ENCODE results near the gene YTHDC1.
A peak's percentile ranks its signal among the peaks of the same experiment; 100 is the strongest.

Gene YTHDC1

DNA sequence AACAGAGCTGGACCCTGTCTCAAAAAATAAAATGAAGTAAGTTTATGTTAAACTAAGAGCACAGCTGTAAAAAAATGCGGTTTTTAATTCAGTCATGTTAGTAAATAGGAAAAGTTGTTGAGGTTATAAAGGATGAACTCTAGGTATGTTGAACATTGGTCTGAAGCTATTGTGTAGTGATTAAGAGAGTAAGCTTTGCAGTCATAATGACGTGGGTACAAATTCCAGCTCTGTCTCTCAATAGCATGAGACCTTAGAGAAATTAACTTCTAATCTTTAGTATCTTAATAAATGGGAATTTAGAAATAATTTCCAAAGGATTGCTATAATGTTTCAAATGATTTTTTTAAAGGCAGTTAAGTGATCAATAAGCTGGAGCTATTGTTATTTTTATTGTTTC lies 2.9 kb upstream of the YTHDC1 start:
- no peak for DNase-seq
- Histone ChIP-seq H3K27ac (ENCODE audit: low read length) (no peak overlapping the region), H3F3A (ENCODE audit: insufficient read depth, low read length) (no peaks in the 10 kb centered on the region), H3K27me3 (replicated peaks; ENCODE audit: insufficient read depth, low read length) (no peaks in the 10 kb centered on the region), H4K20me1 (ENCODE audit: insufficient read depth, low read length) (peaks cover 6% of the 10 kb centered on the region; the same call in 1 of the 2 replicates), H2AFZ (ENCODE audit: low read length) (no peak overlapping the region), H3K9me3 (replicated peaks; ENCODE audit: insufficient read depth, low read length) (no peaks in the 10 kb centered on the region), H3K79me2 (ENCODE audit: low read length) (peaks cover 21% of the 10 kb centered on the region), H3K9me2 (replicated peaks; ENCODE audit: insufficient read depth, low read length) (no peaks in the 10 kb centered on the region), H3K4me3 (ENCODE audit: low read length) (no peak overlapping the region), H3K4me2 (ENCODE audit: low read depth, low read length) (no peak overlapping the region), H3K9ac (ENCODE audit: low read length) (no peak overlapping the region), H3K4me1 (ENCODE audit: low read length) (peaks cover 5% of the 10 kb centered on the region), H3K36me3 (replicated peaks; ENCODE audit: insufficient read depth, low read length) (no peaks in the 10 kb centered on the region)
- TF ChIP-seq EZH2phosphoT487 (IDR thresholded peaks at IDR 0.05; ENCODE audit: low read length) (no peak), EZH2 (optimal IDR thresholded peaks at IDR 0.05; ENCODE audit: low read depth, low read length) (no peak)
- TF ChIP-seq, protein P1, sequence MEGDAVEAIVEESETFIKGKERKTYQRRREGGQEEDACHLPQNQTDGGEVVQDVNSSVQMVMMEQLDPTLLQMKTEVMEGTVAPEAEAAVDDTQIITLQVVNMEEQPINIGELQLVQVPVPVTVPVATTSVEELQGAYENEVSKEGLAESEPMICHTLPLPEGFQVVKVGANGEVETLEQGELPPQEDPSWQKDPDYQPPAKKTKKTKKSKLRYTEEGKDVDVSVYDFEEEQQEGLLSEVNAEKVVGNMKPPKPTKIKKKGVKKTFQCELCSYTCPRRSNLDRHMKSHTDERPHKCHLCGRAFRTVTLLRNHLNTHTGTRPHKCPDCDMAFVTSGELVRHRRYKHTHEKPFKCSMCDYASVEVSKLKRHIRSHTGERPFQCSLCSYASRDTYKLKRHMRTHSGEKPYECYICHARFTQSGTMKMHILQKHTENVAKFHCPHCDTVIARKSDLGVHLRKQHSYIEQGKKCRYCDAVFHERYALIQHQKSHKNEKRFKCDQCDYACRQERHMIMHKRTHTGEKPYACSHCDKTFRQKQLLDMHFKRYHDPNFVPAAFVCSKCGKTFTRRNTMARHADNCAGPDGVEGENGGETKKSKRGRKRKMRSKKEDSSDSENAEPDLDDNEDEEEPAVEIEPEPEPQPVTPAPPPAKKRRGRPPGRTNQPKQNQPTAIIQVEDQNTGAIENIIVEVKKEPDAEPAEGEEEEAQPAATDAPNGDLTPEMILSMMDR (IDR thresholded peaks at IDR 0.05; ENCODE audit: low read length) = no peak

DNA sequence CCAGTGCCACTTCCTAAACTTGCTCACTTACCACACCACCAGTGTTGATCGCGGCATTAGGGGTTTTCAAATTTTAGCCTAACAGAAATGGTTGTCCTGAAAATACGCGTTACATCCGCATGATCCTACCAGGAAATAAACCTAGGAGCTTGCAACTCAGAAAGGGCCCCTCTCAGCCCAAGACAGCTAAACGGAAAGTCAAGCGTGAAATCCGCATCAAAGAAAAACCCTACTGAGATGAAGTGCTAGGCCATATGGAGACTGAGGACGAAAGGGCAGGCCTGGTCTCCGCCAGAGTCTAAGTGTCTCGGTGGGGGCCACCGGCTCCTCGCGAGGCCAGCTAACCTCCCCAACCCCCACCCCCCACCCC lies 626 bp downstream of the YTHDC1 start:
- peaks cover 17% of the 10 kb centered on the region for H3K4me1 ChIP-seq (ENCODE audit: low read length)
- H3K27ac ChIP-seq (ENCODE audit: low read length) = peak overlapping the region; percentile 75
- H2AFZ ChIP-seq (ENCODE audit: low read length) = peak overlapping the region; percentile 35; the same call in 1 of the 2 replicates
- TF ChIP-seq, protein P1 (IDR thresholded peaks at IDR 0.05; ENCODE audit: low read length) = no peak
- TF ChIP-seq EZH2 (optimal IDR thresholded peaks at IDR 0.05; ENCODE audit: low read depth, low read length) = no peak
- TF ChIP-seq EZH2phosphoT487 (IDR thresholded peaks at IDR 0.05; ENCODE audit: low read length) = no peak
- peak overlapping the region; percentile 96 for H3K9ac ChIP-seq (ENCODE audit: low read length)
- no peaks in the 10 kb centered on the region for H3F3A ChIP-seq (ENCODE audit: insufficient read depth, low read length)
- peaks cover 33% of the 10 kb centered on the region for H4K20me1 ChIP-seq (ENCODE audit: insufficient read depth, low read length)
- H3K27me3 ChIP-seq (replicated peaks; ENCODE audit: insufficient read depth, low read length) = no peaks in the 10 kb centered on the region
- H3K36me3 ChIP-seq (replicated peaks; ENCODE audit: insufficient read depth, low read length) = no peaks in the 10 kb centered on the region
- peak overlapping the region; percentile 96 for H3K4me2 ChIP-seq (ENCODE audit: low read depth, low read length)
- H3K79me2 ChIP-seq (ENCODE audit: low read length) = peaks cover 57% of the 10 kb centered on the region
- peak overlapping the region; percentile 95 for H3K4me3 ChIP-seq (ENCODE audit: low read length)
- no peaks in the 10 kb centered on the region for H3K9me2 ChIP-seq (replicated peaks; ENCODE audit: insufficient read depth, low read length)
- H3K9me3 ChIP-seq (replicated peaks; ENCODE audit: insufficient read depth, low read length) = no peaks in the 10 kb centered on the region
- DNase-seq = peak; percentile 38

DNA sequence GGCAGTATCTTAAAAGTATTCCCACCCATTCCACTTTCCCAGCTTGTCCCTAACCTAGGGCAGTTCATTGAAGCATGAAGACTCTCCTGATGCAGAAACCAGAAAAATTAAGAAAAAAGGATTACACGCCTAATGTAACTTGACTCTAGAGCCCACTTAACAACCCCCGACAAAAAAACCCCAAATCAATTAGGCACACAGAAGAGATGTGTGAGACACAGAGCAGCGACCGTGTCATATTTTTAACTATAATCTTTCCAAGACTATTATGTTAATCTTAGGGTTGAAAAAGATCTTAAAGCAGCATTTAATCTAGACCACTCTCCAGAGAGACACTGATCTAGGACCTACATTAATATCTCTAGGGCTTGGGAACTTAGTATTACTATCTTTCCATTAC lies 1.3 kb downstream of the YTHDC1 start:
- no peak for TF ChIP-seq EZH2phosphoT487 (IDR thresholded peaks at IDR 0.05; ENCODE audit: low read length)
- Histone ChIP-seq H3K27me3 (replicated peaks; ENCODE audit: insufficient read depth, low read length) (no peaks in the 10 kb centered on the region), H3K27ac (ENCODE audit: low read length) (peak overlapping the region; percentile 75; the same call in 1 of the 2 replicates), H3K4me1 (ENCODE audit: low read length) (peaks cover 20% of the 10 kb centered on the region), H2AFZ (ENCODE audit: low read length) (no peak overlapping the region), H3K4me2 (ENCODE audit: low read depth, low read length) (peak overlapping the region; percentile 96), H3F3A (ENCODE audit: insufficient read depth, low read length) (no peaks in the 10 kb centered on the region), H3K9me3 (replicated peaks; ENCODE audit: insufficient read depth, low read length) (no peaks in the 10 kb centered on the region), H4K20me1 (ENCODE audit: insufficient read depth, low read length) (peaks cover 40% of the 10 kb centered on the region), H3K36me3 (replicated peaks; ENCODE audit: insufficient read depth, low read length) (no peaks in the 10 kb centered on the region), H3K4me3 (ENCODE audit: low read length) (peak overlapping the region; percentile 95), H3K79me2 (ENCODE audit: low read length) (peaks cover 63% of the 10 kb centered on the region), H3K9ac (ENCODE audit: low read length) (peak overlapping the region; percentile 96), H3K9me2 (replicated peaks; ENCODE audit: insufficient read depth, low read length) (no peaks in the 10 kb centered on the region)
- no peak for DNase-seq

DNA sequence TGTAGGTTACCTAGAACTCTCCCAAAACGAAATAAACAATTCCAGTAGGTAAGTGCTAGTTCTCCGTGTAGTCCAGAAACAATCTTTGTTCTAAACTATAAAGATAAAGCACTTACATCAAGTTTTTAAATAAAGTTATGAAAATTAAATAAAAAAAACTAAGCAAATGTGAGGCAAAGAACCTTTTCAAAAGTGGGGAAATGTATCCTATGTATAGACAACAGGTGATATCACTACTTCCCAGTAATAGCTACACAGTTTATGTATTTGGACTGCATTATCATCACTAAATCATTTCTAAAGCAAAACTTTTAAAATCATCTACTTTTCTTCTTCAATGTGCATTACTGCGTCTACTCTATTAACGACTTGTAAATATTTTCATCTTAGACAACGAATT lies 2.0 kb downstream of the YTHDC1 start:
- DNase-seq = no peak
- Histone ChIP-seq H4K20me1 (ENCODE audit: insufficient read depth, low read length) (peaks cover 44% of the 10 kb centered on the region), H3K4me1 (ENCODE audit: low read length) (peaks cover 20% of the 10 kb centered on the region), H3K9me3 (replicated peaks; ENCODE audit: insufficient read depth, low read length) (no peaks in the 10 kb centered on the region), H2AFZ (ENCODE audit: low read length) (no peak overlapping the region), H3F3A (ENCODE audit: insufficient read depth, low read length) (no peaks in the 10 kb centered on the region), H3K9me2 (replicated peaks; ENCODE audit: insufficient read depth, low read length) (no peaks in the 10 kb centered on the region), H3K9ac (ENCODE audit: low read length) (peak overlapping the region; percentile 96; the same call in 1 of the 2 replicates), H3K36me3 (replicated peaks; ENCODE audit: insufficient read depth, low read length) (no peaks in the 10 kb centered on the region), H3K79me2 (ENCODE audit: low read length) (peaks cover 71% of the 10 kb centered on the region), H3K27me3 (replicated peaks; ENCODE audit: insufficient read depth, low read length) (no peaks in the 10 kb centered on the region), H3K4me3 (ENCODE audit: low read length) (peak overlapping the region; percentile 95), H3K4me2 (ENCODE audit: low read depth, low read length) (peak overlapping the region; percentile 96), H3K27ac (ENCODE audit: low read length) (no peak overlapping the region)
- no peak for TF ChIP-seq EZH2phosphoT487 (IDR thresholded peaks at IDR 0.05; ENCODE audit: low read length)
- TF ChIP-seq, protein P1 (IDR thresholded peaks at IDR 0.05; ENCODE audit: low read length) = no peak
- TF ChIP-seq EZH2 (optimal IDR thresholded peaks at IDR 0.05; ENCODE audit: low read depth, low read length) = no peak

Measured in MM.1S (cell line).